ENCODE data around the gene DUSP28. TPM values are rescaled to one million over a fixed set of nuclear protein-coding genes. Genes with fewer than 3 reads are reported as not detected.

DUSP28 gene
- total RNA-seq, 2 donors from 2014 or later: 1.4 to 2.8 TPM

DNA sequence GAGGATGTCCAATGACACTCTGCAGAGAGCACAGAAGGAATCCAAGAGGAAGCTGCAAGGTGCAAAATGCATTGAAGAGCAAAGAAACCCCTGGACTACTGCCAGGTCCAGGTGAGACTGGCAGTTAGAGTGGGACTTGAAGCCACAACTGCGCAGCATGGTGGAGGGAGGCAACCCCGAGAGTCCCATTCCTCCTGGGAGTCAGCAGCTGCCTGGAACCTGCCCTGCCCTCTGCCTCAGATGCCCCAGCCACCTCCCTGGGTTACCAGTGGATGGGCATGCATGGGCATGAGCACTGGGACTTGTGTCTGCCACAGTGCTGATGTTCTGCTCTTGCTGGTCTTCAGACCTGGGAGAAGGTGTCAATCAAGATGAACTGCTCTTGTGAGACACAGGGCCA is 45.5 kb upstream of the DUSP28 start:
- H3K27me3 ChIP-seq (ENCODE audit: control insufficient read depth, insufficient read depth, low read length, poor library complexity, severe bottlenecking): peaks cover 11% of the 10 kb centered on the region
- no peak overlapping the region for H3K4me3 ChIP-seq (ENCODE audit: low read length)
- H3K27ac ChIP-seq (ENCODE audit: low read depth, low read length): no peak overlapping the region
- 96 to 100% methylated on average over 2 of the region's 2 CpGs for WGBS, 2 experiments (ENCODE audit: insufficient coverage in 1 of 2, insufficient read length in 1 of 2)
- Mint-ChIP-seq H3K9me3 (peaks cover 8% of the 10 kb centered on the region), H3K36me3 (ENCODE audit: low read depth) (peaks cover 10% of the 10 kb centered on the region), H3K27me3 (ENCODE audit: insufficient read depth) (peaks cover 27% of the 10 kb centered on the region), H3K4me3 (no peak overlapping the region), H3K4me1 (no peaks in the 10 kb centered on the region), H3K27ac (no peak overlapping the region)
- no peaks in the 10 kb centered on the region for H3K4me1 ChIP-seq (ENCODE audit: control insufficient read depth, insufficient read depth, low read length)
- peak; percentile 22 for DNase-seq
- no peak overlapping the region for H3K9ac ChIP-seq (ENCODE audit: extremely low read depth, low read length, poor library complexity, severe bottlenecking)
- TF ChIP-seq, protein P1, sequence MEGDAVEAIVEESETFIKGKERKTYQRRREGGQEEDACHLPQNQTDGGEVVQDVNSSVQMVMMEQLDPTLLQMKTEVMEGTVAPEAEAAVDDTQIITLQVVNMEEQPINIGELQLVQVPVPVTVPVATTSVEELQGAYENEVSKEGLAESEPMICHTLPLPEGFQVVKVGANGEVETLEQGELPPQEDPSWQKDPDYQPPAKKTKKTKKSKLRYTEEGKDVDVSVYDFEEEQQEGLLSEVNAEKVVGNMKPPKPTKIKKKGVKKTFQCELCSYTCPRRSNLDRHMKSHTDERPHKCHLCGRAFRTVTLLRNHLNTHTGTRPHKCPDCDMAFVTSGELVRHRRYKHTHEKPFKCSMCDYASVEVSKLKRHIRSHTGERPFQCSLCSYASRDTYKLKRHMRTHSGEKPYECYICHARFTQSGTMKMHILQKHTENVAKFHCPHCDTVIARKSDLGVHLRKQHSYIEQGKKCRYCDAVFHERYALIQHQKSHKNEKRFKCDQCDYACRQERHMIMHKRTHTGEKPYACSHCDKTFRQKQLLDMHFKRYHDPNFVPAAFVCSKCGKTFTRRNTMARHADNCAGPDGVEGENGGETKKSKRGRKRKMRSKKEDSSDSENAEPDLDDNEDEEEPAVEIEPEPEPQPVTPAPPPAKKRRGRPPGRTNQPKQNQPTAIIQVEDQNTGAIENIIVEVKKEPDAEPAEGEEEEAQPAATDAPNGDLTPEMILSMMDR (conservative IDR thresholded peaks at IDR 0.05): no peak
- H3K36me3 ChIP-seq (ENCODE audit: control insufficient read depth, insufficient read depth, low read length): no peaks in the 10 kb centered on the region
- H3K9me3 ChIP-seq (ENCODE audit: control insufficient read depth, low read length): no peaks in the 10 kb centered on the region

DNA sequence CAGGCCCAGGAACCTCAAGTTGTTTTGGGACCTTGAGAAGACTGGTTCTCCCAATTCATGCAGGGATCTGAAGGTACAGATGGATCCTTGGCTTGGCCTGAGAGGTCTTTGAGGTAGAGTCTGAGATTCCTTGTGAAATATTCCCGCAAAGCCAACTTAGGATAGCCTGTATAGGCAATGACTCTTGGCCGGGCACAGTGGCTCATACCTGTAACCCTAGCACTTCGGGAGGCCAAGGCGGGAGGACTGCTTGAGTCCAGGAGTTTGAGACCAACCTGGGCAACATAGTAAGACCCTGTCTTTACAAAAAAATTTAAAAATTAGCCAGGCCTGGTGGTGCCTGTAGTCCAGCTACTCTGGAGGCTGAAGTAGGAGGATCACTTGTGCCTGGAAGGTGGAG is 42.8 kb upstream of the DUSP28 start:
- H3K4me1 ChIP-seq (ENCODE audit: control insufficient read depth, insufficient read depth, low read length): no peaks in the 10 kb centered on the region
- 89 to 100% methylated on average over 4 of the region's 4 CpGs for WGBS, 2 experiments (ENCODE audit: insufficient coverage in 1 of 2, insufficient read length in 1 of 2)
- DNase-seq: no peak
- peaks cover 22% of the 10 kb centered on the region for H3K9me3 Mint-ChIP-seq
- peaks cover 41% of the 10 kb centered on the region for H3K27me3 Mint-ChIP-seq (ENCODE audit: insufficient read depth)
- peaks cover 23% of the 10 kb centered on the region for H3K27me3 ChIP-seq (ENCODE audit: control insufficient read depth, insufficient read depth, low read length, poor library complexity, severe bottlenecking)
- H3K36me3 ChIP-seq (ENCODE audit: control insufficient read depth, insufficient read depth, low read length): no peaks in the 10 kb centered on the region
- no peak overlapping the region for H3K27ac Mint-ChIP-seq
- no peak overlapping the region for H3K4me3 Mint-ChIP-seq
- peaks cover under 1% of the 10 kb centered on the region for H3K9me3 ChIP-seq (ENCODE audit: control insufficient read depth, low read length)
- H3K36me3 Mint-ChIP-seq (ENCODE audit: low read depth): peaks cover 19% of the 10 kb centered on the region
- peaks cover 2% of the 10 kb centered on the region for H3K4me1 Mint-ChIP-seq
- H3K27ac ChIP-seq (ENCODE audit: low read depth, low read length): no peak overlapping the region
- H3K9ac ChIP-seq (ENCODE audit: extremely low read depth, low read length, poor library complexity, severe bottlenecking): no peak overlapping the region
- no peak overlapping the region for H3K4me3 ChIP-seq (ENCODE audit: low read length)
- TF ChIP-seq, protein P1 (conservative IDR thresholded peaks at IDR 0.05): no peak

DNA sequence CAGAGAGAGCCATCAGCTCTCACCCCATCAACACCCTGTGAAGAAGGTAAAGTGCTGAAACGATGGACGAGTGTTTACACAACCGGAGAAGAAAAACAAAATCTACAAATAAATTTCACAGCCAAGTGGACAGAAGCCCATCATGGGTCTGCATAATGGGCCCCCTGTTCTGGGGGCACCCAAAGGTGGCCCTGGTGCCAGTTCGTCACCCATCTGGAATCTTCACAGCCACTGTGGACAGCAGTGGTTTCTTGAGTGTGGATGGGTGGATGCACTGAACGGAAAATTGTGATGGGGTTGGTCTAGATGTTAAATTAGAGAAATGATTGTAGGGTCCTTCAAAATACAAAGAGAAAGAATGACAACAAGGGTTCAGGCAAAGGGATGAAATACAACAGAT is 41.2 kb upstream of the DUSP28 start:
- H3K4me3 Mint-ChIP-seq: no peak overlapping the region
- H3K4me1 Mint-ChIP-seq: peaks cover 2% of the 10 kb centered on the region

More for the DNA sequence above, 41.2 kb upstream of the DUSP28 start:
- Histone ChIP-seq H3K9ac (ENCODE audit: extremely low read depth, low read length, poor library complexity, severe bottlenecking) (no peak overlapping the region), H3K9me3 (ENCODE audit: control insufficient read depth, low read length) (peaks cover 7% of the 10 kb centered on the region), H3K36me3 (ENCODE audit: control insufficient read depth, insufficient read depth, low read length) (peaks cover 4% of the 10 kb centered on the region), H3K4me1 (ENCODE audit: control insufficient read depth, insufficient read depth, low read length) (no peaks in the 10 kb centered on the region), H3K27ac (ENCODE audit: low read depth, low read length) (no peak overlapping the region), H3K4me3 (ENCODE audit: low read length) (no peak overlapping the region), H3K27me3 (ENCODE audit: control insufficient read depth, insufficient read depth, low read length, poor library complexity, severe bottlenecking) (peaks cover 23% of the 10 kb centered on the region)
- Mint-ChIP-seq H3K27ac (no peak overlapping the region), H3K36me3 (ENCODE audit: low read depth) (peaks cover 35% of the 10 kb centered on the region), H3K9me3 (peaks cover 37% of the 10 kb centered on the region), H3K27me3 (ENCODE audit: insufficient read depth) (peaks cover 42% of the 10 kb centered on the region)
- TF ChIP-seq, protein P1 (conservative IDR thresholded peaks at IDR 0.05): no peak
- no peak for DNase-seq
- 92 to 100% methylated on average over 1 to 5 of the region's 5 CpGs for WGBS, 2 experiments (ENCODE audit: insufficient coverage in 1 of 2, insufficient read length in 1 of 2)

Data from endodermal cell (in vitro differentiated cells).